Posterior vena cava (tissue), 2 donors: ENCODE measurements around the gene CABLES2. TPM values are rescaled to one million over a fixed set of nuclear protein-coding genes. Genes with fewer than 3 reads are reported as not detected.
"Not testable (repeated sequence)": the region's sequence is repeated elsewhere in the genome, so short reads cannot be mapped to it uniquely, and the experiment has no call there.

ENCODE experiments used
- DNase-seq: peaks from one replicate; pipeline ENCODE4 v3.0.0-alpha.2; 2020; ENCODE audit warnings: low spot score
- intact Hi-C, 2 donors: fragments of 100-400 bp; cut with DNase I; formaldehyde crosslinking; loops; one replicate each; pipeline versions ENCODE4 v1.14.1 to v1.14.2; 2022 to 2023
- total RNA-seq, 2 donors: library from RNA; stranded (reverse); fragmentation: NEBNext Ultra II Directional; extraction: Animal tissue kit (Norgen Biotek cat#: 25700); gene quantifications; one replicate each; pipeline ENCODE4 v1.2.1, GENCODE V29; 2021
- donor health status: DM: yes; HTN: yes; CAD: no.
- donor health status: DM: yes; HTN: yes; CAD: no.

The CABLES2 gene
- total RNA-seq, 2 donors from 2014 or later: 3.4 to 3.8 TPM

GRCh38 chr20:62437927-62438326 lies 30.8 kb upstream of the CABLES2 start:
- intact Hi-C loops: no loop called here
- DNase-seq: no peak

GRCh38 chr20:62437496-62437895 lies 30.4 kb upstream of the CABLES2 start:
- DNase-seq: no peak

GRCh38 chr20:62436692-62437091 lies 29.6 kb upstream of the CABLES2 start:
- DNase-seq: no peak
- intact Hi-C loops: no loop called here

More at GRCh38 chr20:62437496-62437895, 30.4 kb upstream of the CABLES2 start:
- intact Hi-C loops: no loop called here

DNA sequence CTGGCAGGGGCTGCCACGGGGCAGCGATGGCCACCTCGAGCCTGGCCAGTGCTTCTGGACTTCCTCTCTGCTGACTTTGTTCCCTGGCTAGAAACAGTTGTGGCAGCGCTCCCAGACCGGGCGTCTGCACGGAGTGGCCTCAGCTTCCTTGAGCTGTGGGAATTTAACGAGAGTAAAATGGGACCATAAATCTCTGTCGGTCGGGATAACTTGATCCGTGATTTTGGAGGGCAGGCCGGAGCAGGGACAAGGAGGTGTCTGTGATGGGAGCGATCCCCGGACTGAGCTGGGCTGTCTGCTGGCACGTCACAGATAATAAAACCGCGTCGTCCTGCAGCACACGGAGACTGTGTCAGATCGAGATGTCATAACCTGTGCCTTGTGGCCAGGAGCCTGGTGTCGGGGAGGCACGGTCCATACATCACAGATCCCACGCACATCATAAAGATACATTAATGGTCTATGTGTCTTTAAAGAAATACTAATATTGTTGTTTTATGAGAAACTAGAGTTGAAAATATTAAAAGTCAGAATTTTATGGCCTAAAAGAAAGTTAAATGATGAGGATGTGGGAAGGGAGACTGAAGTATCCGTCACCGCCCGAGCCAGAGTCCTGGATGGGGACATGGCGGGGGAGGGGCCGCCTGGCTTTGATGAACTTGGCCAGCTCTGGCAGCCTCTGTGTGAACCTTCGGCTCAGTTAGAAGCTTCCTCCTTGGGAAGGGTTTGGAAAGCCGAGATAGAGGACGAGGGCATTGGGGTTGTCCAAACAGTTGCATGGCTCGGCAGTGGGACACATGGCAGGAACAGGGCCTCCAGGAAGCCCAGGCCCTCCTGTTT lies 26.8 kb upstream of the CABLES2 start:
- intact Hi-C loops: no loop called here
- no peak for DNase-seq

- intact Hi-C loops: no loop called here
These were observed 23.9 kb upstream of the CABLES2 start for GRCh38 chr20:62430866-62431447.

DNA sequence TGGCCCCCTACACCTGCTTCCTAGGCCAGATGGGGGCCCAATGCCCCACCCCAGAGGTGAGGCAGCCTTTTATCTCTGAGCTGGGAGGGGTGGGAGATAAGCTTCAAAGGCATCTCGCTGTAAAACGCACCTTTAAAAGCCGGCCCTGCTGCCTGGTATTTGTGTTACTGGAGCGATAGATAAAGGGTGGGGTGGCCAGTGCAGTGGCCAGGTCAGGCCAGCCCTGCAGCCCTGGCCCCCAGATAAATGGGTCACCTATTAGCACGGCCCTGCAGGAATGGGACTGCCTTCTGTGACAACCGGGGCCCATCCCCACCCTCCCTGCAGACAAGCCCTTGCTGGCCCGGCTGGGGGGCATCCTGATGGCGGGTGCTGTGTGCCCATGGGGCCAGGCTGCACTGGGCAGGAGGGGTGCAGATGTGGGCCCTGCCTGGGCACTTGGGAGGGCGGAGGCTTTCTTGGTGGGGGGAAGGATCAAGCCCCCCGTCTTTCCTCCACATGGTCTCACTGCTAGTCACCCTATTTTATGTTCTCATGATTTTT lies 23.3 kb upstream of the CABLES2 start:
- no peak for DNase-seq
- intact Hi-C loops: no loop called here

More at GRCh38 chr20:62430866-62431447, 23.9 kb upstream of the CABLES2 start:
- DNase-seq: no peak

GRCh38 chr20:62429455-62430310 lies 22.6 kb upstream of the CABLES2 start:
- DNase-seq: no peak
- intact Hi-C loops: no loop called here

- DNase-seq: no peak
- intact Hi-C loops: no loop called here
These were observed 21.6 kb upstream of the CABLES2 start for GRCh38 chr20:62428396-62429295.

DNA sequence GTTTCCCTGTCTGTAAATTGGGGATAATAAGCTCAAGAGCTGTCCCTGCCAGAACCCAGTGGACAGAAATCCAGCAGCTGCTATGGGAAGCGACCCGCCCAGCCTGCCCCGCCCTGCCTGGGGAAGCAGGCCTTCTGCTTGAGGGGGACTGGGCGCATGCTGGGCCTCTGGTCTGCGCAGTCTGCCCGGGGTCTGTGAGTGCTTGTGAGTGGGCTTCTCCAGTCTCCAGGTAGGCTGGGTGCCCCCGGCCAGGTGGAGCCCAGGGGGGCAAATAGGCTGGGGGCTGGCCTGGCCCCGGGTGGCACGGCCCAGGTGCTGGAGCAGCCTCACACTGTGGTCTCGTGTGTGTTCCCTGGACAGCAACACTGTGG lies 20.9 kb upstream of the CABLES2 start:
- DNase-seq: no peak
- intact Hi-C loops: no loop called here

DNA sequence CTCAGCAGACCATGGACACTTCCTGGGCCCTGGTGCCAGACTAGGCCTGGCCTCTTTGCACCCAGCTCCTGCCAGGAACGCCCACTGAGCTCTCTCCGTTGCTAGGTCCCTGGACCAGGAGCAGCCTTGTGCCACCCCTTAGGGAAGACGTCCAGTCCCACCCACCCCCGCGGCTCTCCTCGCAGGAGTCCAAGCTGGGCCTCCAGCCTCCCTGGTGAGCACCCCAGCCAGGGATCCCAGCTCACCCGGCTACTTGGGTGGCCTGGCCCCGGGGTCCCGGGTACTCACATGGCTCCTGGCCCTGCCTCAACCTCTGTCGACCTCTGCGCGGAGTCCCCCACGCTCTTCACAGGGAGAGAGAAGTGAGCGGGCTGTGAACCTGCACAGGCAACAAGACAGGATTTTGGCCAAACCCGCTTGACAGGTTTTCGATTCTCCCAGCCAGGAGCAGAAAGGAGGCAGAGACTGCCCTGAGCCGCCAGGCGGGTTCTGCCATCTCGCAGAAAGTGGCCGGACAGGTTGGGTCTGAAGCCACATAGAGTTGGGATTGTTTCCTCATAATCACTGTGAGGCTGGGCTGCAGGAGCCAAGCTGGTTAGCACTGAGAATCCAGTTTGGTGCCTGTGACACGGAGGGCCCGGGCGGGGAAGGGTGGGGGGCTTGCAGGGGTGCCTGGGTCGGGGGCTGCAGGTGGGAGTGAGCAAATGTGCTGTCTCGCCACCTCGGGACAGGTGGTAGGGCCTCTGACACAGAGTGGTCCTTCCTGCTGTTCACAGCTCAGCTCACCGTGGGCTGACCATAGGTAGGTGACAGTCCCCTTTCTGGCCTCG lies 20.3 kb upstream of the CABLES2 start, which contains the start of gene RBBP8NL:
Gene RBBP8NL (minus strand): TSS at position 368 of the 830 bp plus-strand sequence. CDS start 7,892 bp downstream, outside the sequence.
- DNase-seq: no peak
- intact Hi-C loops: no loop called here

- intact Hi-C loops: no loop called here
- no peak for DNase-seq
These were observed 19.6 kb upstream of the CABLES2 start for GRCh38 chr20:62426699-62427131.

GRCh38 chr20:62426059-62426348 lies 18.9 kb upstream of the CABLES2 start:
- intact Hi-C loops, DNase-seq: not testable (repeated sequence)

DNA sequence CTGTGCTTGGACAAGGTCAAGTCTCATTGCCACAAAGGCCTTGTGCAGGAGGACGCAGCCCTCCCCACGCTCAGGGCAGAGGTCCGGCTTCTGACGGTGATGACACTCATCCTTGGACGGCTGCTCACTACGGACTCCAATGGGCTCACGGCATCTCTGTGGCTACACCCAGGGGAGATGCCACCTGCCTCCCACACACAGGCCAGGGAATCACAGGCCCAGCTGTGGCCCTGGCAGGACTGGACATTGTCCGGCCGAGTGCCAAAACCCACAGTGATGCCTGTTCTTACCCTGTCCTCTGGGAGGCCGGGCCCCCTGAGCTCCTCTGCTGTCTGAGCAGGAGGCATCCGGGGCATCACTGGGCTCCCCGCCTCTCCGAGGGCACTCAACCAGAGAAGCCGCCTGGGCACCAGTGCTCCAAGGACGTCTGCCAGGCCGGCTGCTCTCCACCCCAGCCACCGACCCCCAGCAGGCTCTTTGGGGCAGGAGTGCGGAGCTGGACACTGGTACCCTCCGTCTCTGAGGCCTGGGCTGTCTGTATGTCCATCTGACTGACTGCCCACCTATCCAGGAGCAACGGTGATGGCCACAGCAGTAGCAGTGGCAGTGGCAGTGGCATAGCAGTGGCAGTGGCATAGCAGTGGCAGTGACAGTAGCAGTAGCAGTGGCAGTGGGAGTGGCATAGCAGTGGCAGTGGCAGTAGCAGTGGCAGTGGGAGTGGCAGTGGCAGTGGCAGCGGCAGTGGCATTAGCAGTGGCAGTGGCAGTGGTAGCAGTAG lies 18.4 kb upstream of the CABLES2 start:
- DNase-seq: no peak
- intact Hi-C loops: no loop called here

GRCh38 chr20:62424249-62425107 lies 17.4 kb upstream of the CABLES2 start:
- DNase-seq: no peak
- intact Hi-C loops: no loop called here

DNA sequence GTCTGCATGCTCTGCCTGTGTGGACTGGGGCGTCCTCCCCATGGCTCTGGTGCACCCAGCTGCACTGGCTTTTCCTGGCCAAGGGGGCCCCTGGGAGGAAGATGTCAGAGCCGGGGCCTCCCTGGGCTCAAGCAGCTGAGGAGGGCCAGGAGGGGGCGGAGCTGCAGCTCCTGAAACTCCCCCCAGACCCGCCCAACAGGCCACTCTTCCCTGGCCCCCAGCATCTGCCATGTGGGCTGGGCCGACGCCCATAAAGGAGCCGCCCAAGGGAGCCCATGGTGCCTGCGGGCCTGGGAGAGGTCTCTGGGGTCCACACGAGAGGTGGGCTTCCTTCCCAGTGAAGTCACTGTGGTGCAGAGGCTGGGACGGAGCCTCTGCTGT lies 16.2 kb upstream of the CABLES2 start:
- intact Hi-C loops: no loop called here
- DNase-seq: no peak

DNA sequence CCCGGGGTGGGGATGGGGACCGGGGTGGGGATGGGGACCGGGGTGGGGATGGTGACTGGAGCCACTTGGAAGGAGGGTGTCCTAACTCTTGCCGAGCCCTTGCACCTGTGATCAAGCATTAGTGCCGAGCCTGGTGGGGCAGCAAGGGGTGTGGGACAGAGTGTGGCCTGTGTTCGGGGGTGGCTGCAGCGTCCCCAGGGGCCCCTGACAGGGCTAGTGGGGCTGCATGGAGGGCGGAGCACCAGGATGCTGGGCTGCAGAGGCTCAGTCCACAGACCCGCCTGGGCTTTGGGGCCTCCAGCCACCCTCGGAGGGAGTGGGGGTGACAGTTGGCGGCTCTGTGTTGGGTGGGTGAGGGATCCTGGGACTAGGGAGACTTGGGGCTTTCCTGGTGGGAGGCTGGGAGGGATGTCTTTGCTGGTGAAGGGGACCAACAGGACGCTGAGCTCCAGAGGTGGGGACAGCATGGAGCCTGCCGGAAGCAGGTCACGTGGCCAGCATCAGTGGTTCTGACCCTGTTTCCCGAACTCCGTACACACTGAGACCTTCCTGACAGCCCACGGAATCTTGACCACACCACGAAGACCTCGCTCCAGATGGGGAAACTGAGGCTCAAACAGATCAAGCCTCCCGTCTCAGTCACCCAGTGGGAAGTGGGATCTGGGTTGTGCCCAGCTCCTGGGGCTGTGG lies 15.7 kb upstream of the CABLES2 start:
- no peak for DNase-seq
- intact Hi-C loops: no loop called here
